HCT116 (cell line): ENCODE data around the gene RALGAPA1. TPM values are rescaled to one million over a fixed set of nuclear protein-coding genes. Genes with fewer than 3 reads are reported as not detected.
"Not testable (repeated sequence)": the region's sequence is repeated elsewhere in the genome, so short reads cannot be mapped to it uniquely, and the experiment has no call there.

Source experiments
- ATAC-seq: fragments of 200-7000 bp; cut with Tn5 transposase; 2 replicates; pipeline ENCODE4 v1.9.1; 2020; ENCODE audit warnings: mild to moderate bottlenecking, moderate library complexity
- BruUV-seq: library from RNA; stranded (reverse); fragments of 400-500 nt; replicated peaks from 2 replicates; lab custom pipeline; 2021; lab: Mats Ljungman, UMichigan
- CTCF ChIA-PET: fragments of 300-600 bp; sonication (Branson Sonifier 250); formaldehyde crosslinking; loops from one replicate; lab custom pipeline; 2021; ENCODE audit warnings: antibody characterized with exemption; lab: Charles Lee
- POLR2A ChIA-PET: fragments of 300-600, 350-600 bp; sonication (Branson Sonifier 250); formaldehyde crosslinking; loops from one replicate; lab custom pipeline; 2021; ENCODE audit warnings: antibody characterized with exemption; lab: Charles Lee
- RAD21 ChIA-PET, 2 experiments: fragments of 300-600 bp; sonication (Branson Sonifier 250); formaldehyde crosslinking; loops; one replicate each; lab custom pipeline; 2023; ENCODE audit warnings: low total read pairs in 2 of 2; ENCODE audit not compliant: uncharacterized antibody in 2 of 2, unreplicated experiment in 2 of 2, low non-redundant PET in 1 of 2; lab: Charles Lee
- DNase-seq: peaks from one replicate; pipeline ENCODE4 v3.0.0-alpha.2; 2010; ENCODE audit warnings: low read depth, low spot score
- H2AFZ ChIP-seq: fragments of 200-600 bp; shearing (Covaris generic), sonication (generic); 2 replicates; pipeline ENCODE4 v1.6.1; 2017; ENCODE audit warnings: low read depth, mixed run types, mixed read lengths, antibody characterized with exemption, low read length; ENCODE audit not compliant: poor library complexity, severe bottlenecking
- H3K27ac ChIP-seq: 2 replicates; pipeline ENCODE4 v1.5.1; 2012; ENCODE audit warnings: low read depth, low read length
- H3K27me3 ChIP-seq: fragments of 200-600 bp; sonication (generic); 2 replicates; pipeline ENCODE4 v1.6.1; 2016; ENCODE audit warnings: mixed run types, low read length, mixed read lengths; ENCODE audit not compliant: insufficient read depth
- H3K36me3 ChIP-seq, 2 experiments: fragments of 200-500 bp in 1 of 2; fragments of 200-600 bp in 1 of 2; sonication (Bioruptor generic) in 1 of 2; sonication (generic) in 1 of 2; 2 replicates each; pipeline versions ENCODE4 v1.5.1 to v1.6.1; 2014 to 2016; ENCODE audit warnings: low read length in 2 of 2, inconsistent platforms in 1 of 2, mixed read lengths in 1 of 2, mixed run types in 1 of 2; ENCODE audit not compliant: insufficient read depth in 2 of 2, control insufficient read depth in 1 of 2
- H3K4me1 ChIP-seq, 2 experiments: fragments of 200-600 bp in 1 of 2; sonication (generic) in 1 of 2; 2 replicates each; pipeline versions ENCODE4 v1.5.1 to v1.6.1; 2012 to 2017; ENCODE audit warnings: low read length in 2 of 2, inconsistent platforms in 1 of 2, mild to moderate bottlenecking in 1 of 2, mixed read lengths in 1 of 2, mixed run types in 1 of 2, moderate library complexity in 1 of 2; ENCODE audit not compliant: insufficient read depth in 2 of 2, control insufficient read depth in 1 of 2
- H3K4me2 ChIP-seq: fragments of 200-600 bp; sonication (generic); 2 replicates; pipeline ENCODE4 v1.6.1; 2017; ENCODE audit warnings: mixed run types, low read length, mixed read lengths
- H3K4me3 ChIP-seq, 2 experiments: fragments of 200-600 bp in 1 of 2; sonication (generic) in 1 of 2; replicated peaks in 1 of 2; 2 replicates each; pipeline ENCODE4 v1.5.1; 2011 to 2016; ENCODE audit warnings: low read length in 2 of 2, control low read depth in 1 of 2, low read depth in 1 of 2, mild to moderate bottlenecking in 1 of 2, mixed read lengths in 1 of 2, mixed run types in 1 of 2
- H3K79me2 ChIP-seq: fragments of 200-600 bp; sonication (generic); 2 replicates; pipeline ENCODE4 v1.6.1; 2017; ENCODE audit warnings: mild to moderate bottlenecking, mixed run types, low read length, moderate library complexity, mixed read lengths; ENCODE audit not compliant: insufficient read depth
- H3K9ac ChIP-seq: fragments of 200-600 bp; sonication (generic); 2 replicates; pipeline ENCODE4 v1.6.1; 2016; ENCODE audit warnings: low read length, mixed read lengths
- H3K9me2 ChIP-seq: fragments of 200-600 bp; sonication (generic), shearing (Covaris generic); 2 replicates; pipeline ENCODE4 v1.6.1; 2017; ENCODE audit warnings: mixed run types, mild to moderate bottlenecking, moderate library complexity; ENCODE audit not compliant: insufficient read depth
- H3K9me3 ChIP-seq, 2 experiments: fragments of 200-500 bp in 1 of 2; fragments of 200-600 bp in 1 of 2; sonication (Bioruptor generic) in 1 of 2; sonication (generic) in 1 of 2; 2 replicates each; pipeline ENCODE4 v1.6.1; 2014 to 2017; ENCODE audit warnings: low read length in 2 of 2, mixed read lengths in 2 of 2, inconsistent platforms in 1 of 2, low read depth in 1 of 2, mild to moderate bottlenecking in 1 of 2, mixed run types in 1 of 2, moderate library complexity in 1 of 2; ENCODE audit not compliant: control insufficient read depth in 1 of 2, insufficient read depth in 1 of 2
- H4K20me1 ChIP-seq: fragments of 200-600 bp; sonication (generic), shearing (Covaris generic); 2 replicates; pipeline ENCODE4 v1.6.1; 2017; ENCODE audit warnings: mixed run types, mild to moderate bottlenecking, moderate library complexity; ENCODE audit not compliant: insufficient read depth
- EGR1 ChIP-seq: IDR thresholded peaks from 2 replicates; pipeline ENCODE4 v1.6.1; 2012; ENCODE audit warnings: low read depth
- EZH2 ChIP-seq: fragments of 200-600 bp; sonication (generic); IDR thresholded peaks from 2 replicates; pipeline ENCODE4 v1.6.1; 2017; ENCODE audit warnings: antibody characterized with exemption, mixed run types
- POLR2A ChIP-seq: IDR thresholded peaks from 2 replicates; pipeline ENCODE4 v1.7.0; 2011; ENCODE audit warnings: borderline replicate concordance; ENCODE audit not compliant: insufficient read depth, insufficient read length; ENCODE audit errors: extremely low read depth
- RAD21 ChIP-seq: IDR thresholded peaks from 2 replicates; pipeline ENCODE4 v1.6.1; 2012; ENCODE audit warnings: low read depth, mild to moderate bottlenecking
- TCF7L2 ChIP-seq: IDR thresholded peaks from 2 replicates; pipeline ENCODE4 v1.7.0; 2011; ENCODE audit warnings: borderline replicate concordance, inconsistent platforms; ENCODE audit not compliant: insufficient read depth, insufficient read length; ENCODE audit errors: extremely low read depth
- intact Hi-C: fragments of 100-400 bp; cut with micrococcal nuclease; formaldehyde crosslinking; loops from 2 replicates; pipeline ENCODE4 v1.10.0; 2022
- total RNA-seq: library from RNA; stranded (reverse); gene quantifications from one replicate; pipeline ENCODE4 v1.2.1, GENCODE V29; 2021; ENCODE audit not compliant: unreplicated experiment

RALGAPA1 gene
- total RNA-seq, 1 experiment from 2014 or later, result 29.3 TPM

- DNase-seq, H3K9me3 ChIP-seq, H3K9ac ChIP-seq, H3K4me1 ChIP-seq, H3K4me3 ChIP-seq, H3K4me2 ChIP-seq, RAD21 ChIA-PET, H3K79me2 ChIP-seq, H3K9me2 ChIP-seq, ATAC-seq, H3K27ac ChIP-seq, POLR2A ChIA-PET, CTCF ChIA-PET, H3K27me3 ChIP-seq, H4K20me1 ChIP-seq, BruUV-seq, intact Hi-C loops, H3K36me3 ChIP-seq, H2AFZ ChIP-seq: not testable (repeated sequence)
Observed at GRCh38 chr14:35733510-35733909, 75.6 kb downstream of the RALGAPA1 start.

GRCh38 chr14:35730871-35731270, 78.2 kb downstream of the RALGAPA1 start:
- Histone ChIP-seq H3K79me2 (no peaks in the 10 kb centered on the region), H3K9ac (no peak overlapping the region), H3K4me3 (no peak overlapping the region), H2AFZ (no peak overlapping the region), H3K4me2 (no peak overlapping the region), H3K9me3 (no peaks in the 10 kb centered on the region), H3K27me3 (no peaks in the 10 kb centered on the region), H3K36me3 (no peaks in the 10 kb centered on the region), H3K9me2 (no peaks in the 10 kb centered on the region), H3K27ac (no peak overlapping the region)
- BruUV-seq, result no TSS peak
- intact Hi-C loops, result no loop called here
- RAD21 ChIA-PET, result no interaction called here
- no peak for DNase-seq
- POLR2A ChIA-PET, result no interaction called here
- no peak for TF ChIP-seq EGR1
- TF ChIP-seq, all 23 proteins: peak for 0
- CTCF ChIA-PET, result no interaction called here
- no peak for ATAC-seq
- Histone ChIP-seq H3K4me1 (no peaks in the 10 kb centered on the region), H4K20me1 (no peaks in the 10 kb centered on the region)

- intact Hi-C loops, result no loop called here
- Histone ChIP-seq H3K36me3 (no peaks in the 10 kb centered on the region), H3K9me2 (no peaks in the 10 kb centered on the region), H3K79me2 (no peaks in the 10 kb centered on the region), H3K9ac (no peak overlapping the region), H4K20me1 (no peaks in the 10 kb centered on the region), H3K4me3 (no peak overlapping the region), H3K4me1 (no peaks in the 10 kb centered on the region), H3K4me2 (no peak overlapping the region), H3K27me3 (no peaks in the 10 kb centered on the region), H2AFZ (no peak overlapping the region), H3K9me3 (no peaks in the 10 kb centered on the region), H3K27ac (no peak overlapping the region)
- ChIA-PET CTCF (no interaction called here), POLR2A (no interaction called here), RAD21 (no interaction called here)
- no peak for DNase-seq
- TF ChIP-seq RAD21 (no peak), TCF7L2 (no peak), EZH2 (no peak), POLR2A (no peak)
- BruUV-seq, result no TSS peak
- no peak for ATAC-seq
Observed at GRCh38 chr14:35727764-35728163, 81.3 kb downstream of the RALGAPA1 start.
